DMS114 treated with DMSO at 0.1 percent for 48 hours (cell line): ENCODE data around the gene ZNF780B.

Experiments used
- DNase-seq: peaks from one replicate; lab custom pipeline; 2025; ENCODE audit not compliant: unreplicated experiment; lab: John Stamatoyannopoulos, UW

The ZNF780B gene

GRCh38 chr19:39983695-39984300 lies 72.2 kb downstream of the ZNF780B start:
- DNase-seq: no peak

GRCh38 chr19:39982883-39983282 lies 73.1 kb downstream of the ZNF780B start:
- no peak for DNase-seq
